Thymus (tissue), 11 donors: ENCODE data around the gene TBX21. TPM values are rescaled to one million over a fixed set of nuclear protein-coding genes. Genes with fewer than 3 reads are reported as not detected.

Source experiments
- DNase-seq, 9 donors: peaks; one replicate each; pipeline ENCODE4 v3.0.0-alpha.2; 2013; ENCODE audit warnings: low spot score in 9 of 9, low read depth in 6 of 9, missing footprints in 1 of 9
- H3K27ac ChIP-seq, 2 donors: one replicate each; pipeline ENCODE4 v1.5.1; 2013; ENCODE audit warnings: control low read depth in 1 of 2, low read depth in 1 of 2, low read length in 1 of 2, mild to moderate bottlenecking in 1 of 2, moderate library complexity in 1 of 2
- H3K27me3 ChIP-seq, 2 donors: one replicate each; pipeline ENCODE4 v1.5.1; 2013; ENCODE audit warnings: low read length in 1 of 2; ENCODE audit not compliant: control insufficient read depth in 2 of 2, insufficient read depth in 1 of 2
- H3K36me3 ChIP-seq, 2 donors: one replicate each; pipeline ENCODE4 v1.5.1; 2013; ENCODE audit warnings: low read length in 1 of 2, mild to moderate bottlenecking in 1 of 2, moderate library complexity in 1 of 2; ENCODE audit not compliant: control insufficient read depth in 2 of 2, insufficient read depth in 2 of 2
- H3K4me1 ChIP-seq, 2 donors: one replicate each; pipeline ENCODE4 v1.5.1; 2013; ENCODE audit warnings: low read length in 2 of 2; ENCODE audit not compliant: control insufficient read depth in 2 of 2, insufficient read depth in 2 of 2
- H3K4me3 ChIP-seq, 2 donors: one replicate each; pipeline ENCODE4 v1.5.1; 2013; ENCODE audit warnings: low read length in 2 of 2, control low read depth in 1 of 2, mild to moderate bottlenecking in 1 of 2
- H3K9me3 ChIP-seq, 2 donors: one replicate each; pipeline ENCODE4 v1.5.1; 2013; ENCODE audit warnings: low read length in 1 of 2, mild to moderate bottlenecking in 1 of 2; ENCODE audit not compliant: control insufficient read depth in 2 of 2, insufficient read depth in 1 of 2
- WGBS: extraction: QIAGEN DNeasy Blood & Tissue Kit; methylation state at CpG from one replicate; pipeline ENCODE4 v1.1.7; 2013; 5-methylcytosine and 5-hydroxymethylcytosine counted together
- polyA plus RNA-seq: library from polyadenylated mRNA; stranded (reverse); fragments of 200-250 nt; gene quantifications from one replicate; pipeline ENCODE4 v1.2.3, GENCODE V29; 2013
- total RNA-seq: library from RNA; stranded (reverse); fragments of 120-200 nt; gene quantifications from one replicate; pipeline ENCODE4 v1.2.4, GENCODE V29; 2013
- donor health status: healthy.

The TBX21 gene
- total and polyA plus RNA-seq, 2 donors: 1.6 TPM

GRCh38 chr17:47708864-47709541, 24.0 kb upstream of the TBX21 start:
- Histone ChIP-seq H3K4me3 (no peak overlapping the region), H3K9me3 (peaks cover 0 to under 1% of the 10 kb centered on the region in 2 donors), H3K27ac (no peak overlapping the region), H3K36me3 (no peaks in the 10 kb centered on the region), H3K4me1 (peaks cover 12 to 53% of the 10 kb centered on the region in 2 donors), H3K27me3 (peaks cover 0 to 12% of the 10 kb centered on the region in 2 donors)
- 97% methylated on average over 89 of the region's 89 CpGs for WGBS
- no peak for DNase-seq

DNA sequence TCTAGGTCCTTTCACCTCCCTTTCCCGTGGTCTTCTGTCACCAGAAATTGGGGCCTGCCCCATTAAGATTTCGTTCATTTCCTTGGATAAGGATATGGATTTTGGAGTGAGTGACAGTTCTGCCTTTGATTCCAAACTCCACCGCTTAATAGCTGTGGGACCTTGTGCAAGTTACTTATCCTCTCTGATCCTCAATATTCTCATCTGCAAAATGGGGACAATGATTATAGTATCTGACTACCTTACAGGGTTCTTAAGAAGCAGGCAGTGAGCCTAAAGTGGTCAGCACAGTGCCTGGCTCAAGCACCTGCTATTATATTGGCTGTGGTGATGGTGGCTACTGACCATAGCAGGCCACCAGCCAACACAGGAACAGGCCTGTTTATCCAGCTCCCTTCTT, 23.4 kb upstream of the TBX21 start:
- 99% methylated on average over 3 of the region's 3 CpGs for WGBS
- no peaks in the 10 kb centered on the region for H3K36me3 ChIP-seq

DNA sequence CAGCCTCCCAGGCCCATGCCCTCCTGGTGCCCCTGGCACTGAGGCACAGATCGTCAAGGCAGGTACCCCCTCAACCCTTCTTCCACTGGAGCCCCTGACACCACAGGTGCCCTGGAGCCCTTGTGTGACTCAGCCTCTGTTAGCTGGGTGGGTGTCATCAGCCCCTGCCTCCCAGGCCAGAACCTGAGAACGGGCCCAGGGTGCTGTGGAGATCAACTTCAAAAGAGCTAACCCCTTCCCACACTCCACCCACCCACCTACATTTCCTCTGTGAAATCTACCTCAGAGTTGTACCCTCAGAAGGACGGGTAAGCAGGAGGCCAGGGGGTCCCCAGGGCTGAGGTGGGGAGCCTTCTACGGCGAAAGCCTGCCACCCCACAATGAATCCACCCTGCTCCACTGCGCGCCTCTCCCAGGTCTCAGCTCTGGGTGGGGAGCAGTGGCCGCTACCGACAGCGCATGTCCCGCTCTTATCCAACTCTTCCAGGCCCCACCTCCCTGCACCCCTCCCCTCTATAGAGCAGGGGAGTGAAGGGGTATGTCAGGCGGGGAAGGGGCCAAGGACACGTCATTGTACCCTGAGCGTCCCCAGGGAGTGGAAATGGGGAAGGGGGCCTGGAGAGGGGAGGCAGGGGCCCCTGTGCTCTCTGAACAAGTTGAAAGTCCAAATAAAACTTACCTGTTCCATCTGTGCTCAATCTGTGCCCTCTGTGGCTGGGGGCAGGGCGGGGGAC, 21.5 kb upstream of the TBX21 start:
- no peak overlapping the region for H3K27ac ChIP-seq
- peaks cover 2 to 28% of the 10 kb centered on the region in 2 donors for H3K4me1 ChIP-seq
- H3K27me3 ChIP-seq: peaks cover 0 to 13% of the 10 kb centered on the region in 2 donors
- no peak overlapping the region for H3K4me3 ChIP-seq
- H3K9me3 ChIP-seq: peaks cover 0 to 4% of the 10 kb centered on the region in 2 donors
- no peak for DNase-seq
- 93% methylated on average over 15 of the region's 15 CpGs for WGBS
- no peaks in the 10 kb centered on the region for H3K36me3 ChIP-seq

More for the DNA sequence above, 23.4 kb upstream of the TBX21 start:
- DNase-seq: no peak
- H3K27me3 ChIP-seq: peaks cover 0 to 13% of the 10 kb centered on the region in 2 donors
- no peak overlapping the region for H3K4me3 ChIP-seq
- peaks cover 0 to 4% of the 10 kb centered on the region in 2 donors for H3K9me3 ChIP-seq
- H3K4me1 ChIP-seq: peaks cover 12 to 47% of the 10 kb centered on the region in 2 donors
- no peak overlapping the region for H3K27ac ChIP-seq

DNA sequence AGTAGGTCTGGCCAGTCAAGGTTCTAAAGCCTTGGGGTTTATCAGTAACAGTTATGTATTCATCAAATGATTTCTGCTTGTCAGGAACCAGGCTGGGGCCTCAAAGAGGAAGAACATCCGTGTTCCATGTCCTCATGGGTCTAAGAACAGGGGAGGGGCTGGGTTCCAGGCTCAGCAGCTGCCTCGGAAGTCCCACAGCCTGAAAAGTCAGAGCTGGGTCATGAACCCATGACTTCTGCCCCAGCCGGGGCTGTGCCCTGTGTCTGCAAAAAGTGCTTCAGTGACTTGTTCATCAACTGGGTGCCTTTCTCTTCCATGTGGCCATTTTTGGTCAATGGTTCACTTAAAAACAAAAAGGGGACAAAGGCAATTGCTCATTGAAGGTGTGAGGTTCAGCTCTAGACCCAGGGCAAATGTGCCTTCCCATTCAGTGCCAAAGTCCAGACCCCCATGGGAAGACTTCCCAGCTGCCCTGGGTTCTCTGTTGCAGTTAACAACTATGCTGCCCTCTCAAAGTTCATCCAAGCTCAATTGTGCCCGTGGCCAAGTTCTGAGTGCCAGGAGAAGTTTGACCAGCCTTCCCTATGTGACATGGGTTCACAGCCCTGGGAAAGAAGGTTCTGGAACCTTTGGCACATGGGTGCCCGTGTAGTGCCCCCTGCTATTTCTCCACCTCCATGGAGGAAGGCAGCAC, 20.6 kb upstream of the TBX21 start:
- Histone ChIP-seq H3K27ac (no peak overlapping the region), H3K27me3 (peaks cover 0 to 17% of the 10 kb centered on the region in 2 donors), H3K4me1 (peaks cover 2 to 25% of the 10 kb centered on the region in 2 donors), H3K9me3 (peaks cover 0 to 4% of the 10 kb centered on the region in 2 donors), H3K4me3 (no peak overlapping the region), H3K36me3 (no peaks in the 10 kb centered on the region)
- no peak for DNase-seq
- 67% methylated on average over 5 of the region's 5 CpGs for WGBS

- no peak overlapping the region for H3K27ac ChIP-seq
- H3K36me3 ChIP-seq: no peaks in the 10 kb centered on the region
- H3K4me1 ChIP-seq: peaks cover 2 to 39% of the 10 kb centered on the region in 2 donors
- DNase-seq: no peak
- peaks cover 0 to 25% of the 10 kb centered on the region in 2 donors for H3K27me3 ChIP-seq
- H3K9me3 ChIP-seq: peaks cover 0 to 4% of the 10 kb centered on the region in 2 donors
- 91% methylated on average over 15 of the region's 15 CpGs for whole genome bisulfite sequencing
- H3K4me3 ChIP-seq: no peak overlapping the region
Observed at GRCh38 chr17:47713980-47714700, 18.9 kb upstream of the TBX21 start.

- Histone ChIP-seq H3K9me3 (peaks cover 0 to 4% of the 10 kb centered on the region in 2 donors), H3K4me1 (peaks cover 2 to 46% of the 10 kb centered on the region in 2 donors), H3K27me3 (peaks cover 0 to 33% of the 10 kb centered on the region in 2 donors), H3K36me3 (no peaks in the 10 kb centered on the region), H3K27ac (no peak overlapping the region), H3K4me3 (no peak overlapping the region)
- WGBS: 83% methylated on average over 6 of the region's 6 CpGs
- no peak for DNase-seq
Observed at GRCh38 chr17:47714773-47715396, 18.2 kb upstream of the TBX21 start.

GRCh38 chr17:47715669-47716325, 17.2 kb upstream of the TBX21 start:
- Histone ChIP-seq H3K27me3 (peaks cover 0 to 42% of the 10 kb centered on the region in 2 donors), H3K4me1 (peaks cover 2 to 55% of the 10 kb centered on the region in 2 donors), H3K9me3 (peaks cover 0 to 4% of the 10 kb centered on the region in 2 donors), H3K27ac (no peak overlapping the region), H3K4me3 (no peak overlapping the region), H3K36me3 (no peaks in the 10 kb centered on the region)
- no peak for DNase-seq
- 79% methylated on average over 10 of the region's 10 CpGs for WGBS

GRCh38 chr17:47716375-47716774, 16.7 kb upstream of the TBX21 start:
- 94% methylated on average over 3 of the region's 3 CpGs for WGBS
- no peak overlapping the region for H3K4me3 ChIP-seq
- H3K4me1 ChIP-seq: peaks cover 8 to 56% of the 10 kb centered on the region in 2 donors

More at GRCh38 chr17:47716375-47716774, 16.7 kb upstream of the TBX21 start:
- peaks cover 0 to 5% of the 10 kb centered on the region in 2 donors for H3K9me3 ChIP-seq
- H3K27me3 ChIP-seq: peaks cover 0 to 48% of the 10 kb centered on the region in 2 donors
- H3K36me3 ChIP-seq: no peaks in the 10 kb centered on the region
- no peak for DNase-seq
- H3K27ac ChIP-seq: no peak overlapping the region
